SU-DHL-6 (cell line): ENCODE results near the gene GTPBP4.

Experiments used
- CTCF ChIP-seq: fragments of 200-600 bp; sonication (generic); IDR thresholded peaks from one replicate; pipeline ENCODE4 v1.5.1; 2017; ENCODE audit warnings: antibody characterized with exemption, mild to moderate bottlenecking, low read length, moderate library complexity; ENCODE audit not compliant: insufficient read depth, poor library complexity, severe bottlenecking
- EZH2phosphoT487 ChIP-seq: fragments of 200-600 bp; sonication (generic), shearing (Covaris generic); conservative IDR thresholded peaks from 2 replicates; pipeline ENCODE4 v1.6.1; 2018; ENCODE audit warnings: mild to moderate bottlenecking, antibody characterized with exemption, low read length, moderate library complexity, mixed read lengths

- TF ChIP-seq CTCF (no peak), EZH2phosphoT487 (no peak)
Measured at GRCh38 chr10:945778-946177, 42.5 kb upstream of the GTPBP4 start.
